ENCODE measurements around the gene MRPL24. TPM values are rescaled to one million over a fixed set of nuclear protein-coding genes. Genes with fewer than 3 reads are reported as not detected.

MRPL24 gene
- total RNA-seq, 4 donors from 2014 or later = 54.9 to 121 (median 102) TPM

DNA sequence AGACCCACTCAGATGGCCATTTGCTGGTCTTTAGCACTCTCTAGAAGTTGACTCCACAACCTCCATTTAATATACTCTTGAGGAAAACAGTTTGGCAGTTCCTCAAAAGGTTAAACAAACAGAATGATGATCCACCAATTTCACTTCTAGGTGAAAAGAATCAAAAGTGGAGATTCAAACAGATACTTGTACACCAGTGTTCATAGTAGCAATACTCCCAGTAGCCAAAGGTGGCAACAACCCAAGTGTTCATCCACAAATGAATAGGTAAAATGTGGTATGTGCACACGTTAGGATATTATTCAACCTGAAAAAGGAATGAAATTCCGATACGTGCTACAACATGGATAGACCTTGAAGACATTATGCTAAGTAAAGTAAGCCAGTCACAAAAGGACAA lies 32.7 kb upstream of the MRPL24 start:
- H3K36me3 ChIP-seq = peaks cover 0 to 9% of the 10 kb centered on the region in 2 donors
- H3K27ac ChIP-seq = peak overlapping the region in 2 of 4 donors; percentile 7 to 10
- TF ChIP-seq, protein P1, sequence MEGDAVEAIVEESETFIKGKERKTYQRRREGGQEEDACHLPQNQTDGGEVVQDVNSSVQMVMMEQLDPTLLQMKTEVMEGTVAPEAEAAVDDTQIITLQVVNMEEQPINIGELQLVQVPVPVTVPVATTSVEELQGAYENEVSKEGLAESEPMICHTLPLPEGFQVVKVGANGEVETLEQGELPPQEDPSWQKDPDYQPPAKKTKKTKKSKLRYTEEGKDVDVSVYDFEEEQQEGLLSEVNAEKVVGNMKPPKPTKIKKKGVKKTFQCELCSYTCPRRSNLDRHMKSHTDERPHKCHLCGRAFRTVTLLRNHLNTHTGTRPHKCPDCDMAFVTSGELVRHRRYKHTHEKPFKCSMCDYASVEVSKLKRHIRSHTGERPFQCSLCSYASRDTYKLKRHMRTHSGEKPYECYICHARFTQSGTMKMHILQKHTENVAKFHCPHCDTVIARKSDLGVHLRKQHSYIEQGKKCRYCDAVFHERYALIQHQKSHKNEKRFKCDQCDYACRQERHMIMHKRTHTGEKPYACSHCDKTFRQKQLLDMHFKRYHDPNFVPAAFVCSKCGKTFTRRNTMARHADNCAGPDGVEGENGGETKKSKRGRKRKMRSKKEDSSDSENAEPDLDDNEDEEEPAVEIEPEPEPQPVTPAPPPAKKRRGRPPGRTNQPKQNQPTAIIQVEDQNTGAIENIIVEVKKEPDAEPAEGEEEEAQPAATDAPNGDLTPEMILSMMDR (IDR thresholded peaks at IDR 0.05 in 4 of 5, conservative IDR thresholded peaks at IDR 0.05 in 1 of 5) = no peak
- no peak for TF ChIP-seq POLR2A (IDR thresholded peaks at IDR 0.05)
- H3K9me3 ChIP-seq = no peaks in the 10 kb centered on the region
- no peak overlapping the region for H3K4me3 ChIP-seq
- intact Hi-C loops (cut with DNase I; ENCODE audit: low total_unique reads) = no loop called here
- no peak for ATAC-seq
- in situ Hi-C loops (cut with MboI; ENCODE audit: low sequenced_read_pairs in 4 of 4) = no loop called here
- DNase-seq = no peak
- H3K27me3 ChIP-seq = no peaks in the 10 kb centered on the region
- peaks cover 40 to 49% of the 10 kb centered on the region in 2 donors for H3K4me1 ChIP-seq

DNA sequence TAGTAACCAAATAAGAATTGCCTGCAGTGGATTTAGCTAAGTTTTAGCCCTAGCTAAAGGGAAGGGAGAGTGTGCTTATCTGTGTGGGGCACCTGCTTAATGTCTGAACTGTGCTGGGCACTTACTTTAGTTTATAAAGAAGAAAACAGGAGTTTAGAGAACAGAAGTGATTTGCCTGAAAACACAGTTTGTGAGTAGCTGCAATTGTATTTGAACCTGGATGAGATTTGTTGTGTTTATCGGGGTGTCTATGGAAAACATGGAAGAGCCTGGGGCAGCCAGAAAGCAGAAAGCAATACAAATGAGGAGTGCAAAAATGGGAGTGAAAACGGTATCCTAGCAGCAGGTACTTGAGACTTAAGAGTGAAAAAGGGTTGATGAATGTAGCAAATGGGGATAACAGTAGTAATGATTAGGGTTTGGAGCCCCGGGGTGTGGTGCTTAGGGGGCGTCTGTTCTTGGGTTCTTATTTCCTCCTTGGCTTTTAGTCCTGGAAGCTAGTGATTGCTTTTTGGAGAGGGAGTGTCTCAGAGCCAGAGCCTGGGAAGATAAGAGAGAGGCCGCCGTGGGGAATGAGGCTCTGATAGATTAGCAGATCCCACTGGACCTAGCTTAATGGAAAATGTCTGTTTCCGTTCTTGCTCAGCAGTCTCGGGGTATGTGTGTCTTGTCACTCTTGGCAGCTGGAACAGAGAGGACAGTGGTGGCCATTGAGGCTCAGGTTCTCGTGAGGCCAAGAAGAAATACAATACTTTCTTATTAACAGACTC lies 32.0 kb upstream of the MRPL24 start:
- peaks cover 43 to 53% of the 10 kb centered on the region in 2 donors for H3K4me1 ChIP-seq
- H3K9me3 ChIP-seq = no peaks in the 10 kb centered on the region
- TF ChIP-seq, protein P1 (IDR thresholded peaks at IDR 0.05 in 4 of 5, conservative IDR thresholded peaks at IDR 0.05 in 1 of 5) = no peak
- no peak for TF ChIP-seq POLR2A (IDR thresholded peaks at IDR 0.05)
- no peak overlapping the region for H3K4me3 ChIP-seq
- ATAC-seq = no peak
- peaks cover 0 to 9% of the 10 kb centered on the region in 2 donors for H3K36me3 ChIP-seq
- intact Hi-C loops (cut with DNase I; ENCODE audit: low total_unique reads) (no loop called here), in situ Hi-C loops (cut with MboI; ENCODE audit: low sequenced_read_pairs in 4 of 4) (no loop called here)
- peak overlapping the region in 2 of 4 donors; percentile 7 to 10 for H3K27ac ChIP-seq
- no peak for DNase-seq
- no peaks in the 10 kb centered on the region for H3K27me3 ChIP-seq

DNA sequence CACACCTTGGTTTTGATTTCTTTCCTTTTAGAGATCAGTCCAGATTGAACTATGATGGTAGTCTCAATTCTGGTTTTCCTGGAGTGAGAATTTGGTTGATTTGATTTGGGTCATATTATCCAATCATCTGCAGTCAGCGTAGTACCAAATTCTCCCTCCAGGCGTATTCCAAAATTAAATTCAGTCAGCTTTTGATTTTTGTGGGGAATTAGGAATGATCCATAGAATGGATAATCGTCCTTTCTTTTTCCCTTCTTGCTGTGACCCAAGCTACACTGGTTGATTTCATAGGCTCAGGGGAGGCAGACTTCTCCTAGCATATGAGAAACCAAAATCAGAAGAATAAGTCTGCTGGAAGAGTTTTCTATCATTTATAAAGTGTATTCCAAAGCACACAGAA lies 31.3 kb upstream of the MRPL24 start:
- no peaks in the 10 kb centered on the region for H3K9me3 ChIP-seq
- H3K27ac ChIP-seq = no peak overlapping the region
- peaks cover 0 to 9% of the 10 kb centered on the region in 2 donors for H3K36me3 ChIP-seq
- in situ Hi-C loops (cut with MboI; ENCODE audit: low sequenced_read_pairs in 4 of 4) (no loop called here), intact Hi-C loops (cut with DNase I; ENCODE audit: low total_unique reads) (no loop called here)
- no peaks in the 10 kb centered on the region for H3K27me3 ChIP-seq
- ATAC-seq (no peak), DNase-seq (no peak)
- peaks cover 38 to 50% of the 10 kb centered on the region in 2 donors for H3K4me1 ChIP-seq
- H3K4me3 ChIP-seq = no peak overlapping the region
- TF ChIP-seq POLR2A (IDR thresholded peaks at IDR 0.05) = no peak
- TF ChIP-seq, protein P1 (IDR thresholded peaks at IDR 0.05 in 4 of 5, conservative IDR thresholded peaks at IDR 0.05 in 1 of 5) = no peak

DNA sequence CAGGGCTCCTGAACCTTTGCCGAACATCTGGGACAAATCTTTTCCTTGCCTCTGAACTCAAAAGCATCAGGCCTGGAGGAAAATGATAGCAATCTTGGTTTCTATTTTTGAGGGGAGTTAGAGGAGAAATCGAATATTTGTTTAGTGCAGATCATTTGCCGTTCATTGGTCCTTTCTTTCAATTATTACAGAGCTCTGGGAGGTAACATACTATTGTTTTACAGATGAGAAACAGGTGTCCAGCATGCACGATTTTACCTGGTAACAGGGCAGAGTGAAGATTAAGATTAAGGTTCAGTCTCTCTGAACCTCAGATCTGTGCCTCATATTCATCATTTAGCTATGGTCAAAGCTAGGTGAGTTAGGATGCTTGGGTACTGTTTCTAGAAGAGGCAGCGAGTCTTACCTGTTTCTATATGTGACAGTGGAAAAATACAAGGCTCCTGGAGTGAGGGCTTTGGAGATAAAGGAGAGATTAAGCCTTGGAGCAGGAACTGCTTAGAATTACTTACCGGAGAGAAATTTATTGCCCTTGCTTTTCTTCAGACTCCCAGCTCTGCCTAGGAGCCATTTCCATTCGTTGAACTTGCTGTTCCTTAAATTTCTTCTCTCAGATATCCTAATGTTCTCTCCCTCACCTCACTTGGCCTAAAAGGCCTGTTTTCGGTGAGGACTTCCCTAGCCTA lies 27.9 kb upstream of the MRPL24 start:
- H3K4me3 ChIP-seq = peak overlapping the region; percentile 68 to 98 (median 90)
- in situ Hi-C loops (cut with MboI; ENCODE audit: low sequenced_read_pairs in 4 of 4) = no loop called here
- TF ChIP-seq, protein P1 (IDR thresholded peaks at IDR 0.05 in 4 of 5, conservative IDR thresholded peaks at IDR 0.05 in 1 of 5) = no peak
- TF ChIP-seq POLR2A (IDR thresholded peaks at IDR 0.05) = no peak
- no peaks in the 10 kb centered on the region for H3K27me3 ChIP-seq
- H3K27ac ChIP-seq = peak overlapping the region; percentile 87 to 98 (median 94)
- ATAC-seq = no peak
- no peaks in the 10 kb centered on the region for H3K9me3 ChIP-seq
- intact Hi-C loops (cut with DNase I; ENCODE audit: low total_unique reads) = no loop called here
- no peak for DNase-seq
- peaks cover 44 to 50% of the 10 kb centered on the region in 2 donors for H3K4me1 ChIP-seq
- H3K36me3 ChIP-seq = peaks cover 0 to 9% of the 10 kb centered on the region in 2 donors

Data from gastrocnemius medialis (tissue), 4 donors.